Measurements from ENCODE around the gene C10orf120.

Gene C10orf120

GRCh38 chr10:122659126-122659525, 40.5 kb downstream of the C10orf120 start (continued):
- TF ChIP-seq KLF17 (tag by site-specific recombination; IDR thresholded peaks at IDR 0.05) = no peak
- no peak for TF ChIP-seq ZNF701 (tag by site-specific recombination; IDR thresholded peaks at IDR 0.05)

- H3K36me3 ChIP-seq (ENCODE audit: control insufficient read depth in 2 of 2, insufficient read depth in 1 of 2, low read length in 2 of 2) = no peaks in the 10 kb centered on the region
- H3K4me1 ChIP-seq (ENCODE audit: control insufficient read depth, insufficient read depth, low read length) = no peaks in the 10 kb centered on the region
- H3K9me3 ChIP-seq (ENCODE audit: control insufficient read depth, insufficient read depth, low read depth, low read length) = no peaks in the 10 kb centered on the region
- TF ChIP-seq ZNF391 (tag by site-specific recombination; IDR thresholded peaks at IDR 0.05; ENCODE audit: borderline replicate concordance, low read depth) = no peak
- no peak for TF ChIP-seq ZNF426 (tag by site-specific recombination; IDR thresholded peaks at IDR 0.05)
- no peak for TF ChIP-seq ZNF473 (tag by site-specific recombination; IDR thresholded peaks at IDR 0.05)
- no peak for TF ChIP-seq ZNF704 (tag by site-specific recombination; IDR thresholded peaks at IDR 0.05)
- no peak for TF ChIP-seq FEZF1 (tag by site-specific recombination; IDR thresholded peaks at IDR 0.05)
- no peak for TF ChIP-seq ZNF211 (tag by site-specific recombination; IDR thresholded peaks at IDR 0.05; ENCODE audit: low read depth)
- TF ChIP-seq ZNF776 (tag by site-specific recombination; IDR thresholded peaks at IDR 0.05; ENCODE audit: borderline replicate concordance) = no peak
- ChIA-PET POLR2A (no interaction called here), CTCF (interaction anchor here (1.9 to 2.2 kb wide), 3 partner anchors 9 to 45 kb away, joined by 6 to 17 read pairs (median 7); no protein-coding TSS in a partner anchor)
- H3K4me3 ChIP-seq (ENCODE audit: low read depth, low read length) = no peak overlapping the region
- no peak overlapping the region for H3K27ac ChIP-seq (ENCODE audit: extremely low read depth, low read depth, low read length)
These were observed 41.1 kb downstream of the C10orf120 start for GRCh38 chr10:122658356-122659049.

- no peaks in the 10 kb centered on the region for H3K36me3 ChIP-seq (ENCODE audit: control insufficient read depth in 2 of 2, insufficient read depth in 1 of 2, low read length in 2 of 2)
- CTCF ChIA-PET = interaction anchor here (0.6 to 1.9 kb wide), 2 partner anchors 9 to 13 kb away, joined by 4 to 7 read pairs; no protein-coding TSS in a partner anchor
- H3K9me3 ChIP-seq (ENCODE audit: control insufficient read depth, insufficient read depth, low read depth, low read length) = no peaks in the 10 kb centered on the region
- no peak overlapping the region for H3K27ac ChIP-seq (ENCODE audit: extremely low read depth, low read depth, low read length)
- H3K4me3 ChIP-seq (ENCODE audit: low read depth, low read length) = no peak overlapping the region
- no peaks in the 10 kb centered on the region for H3K4me1 ChIP-seq (ENCODE audit: control insufficient read depth, insufficient read depth, low read length)
- POLR2A ChIA-PET = no interaction called here
- no peak for TF ChIP-seq ZNF169 (tag by site-specific recombination; IDR thresholded peaks at IDR 0.05)
- TF ChIP-seq ZNF37A (tag by site-specific recombination; IDR thresholded peaks at IDR 0.05) = no peak
- TF ChIP-seq ZNF140 (tag by site-specific recombination; IDR thresholded peaks at IDR 0.05) = no peak
- TF ChIP-seq GFI1B (tag by site-specific recombination; IDR thresholded peaks at IDR 0.05) = no peak
- TF ChIP-seq ZNF202 (tag by site-specific recombination; IDR thresholded peaks at IDR 0.05; ENCODE audit: borderline replicate concordance) = no peak
- no peak for TF ChIP-seq ZNF510 (tag by site-specific recombination; IDR thresholded peaks at IDR 0.05; ENCODE audit: insufficient replicate concordance)
- no peak for TF ChIP-seq ZNF621 (tag by site-specific recombination; IDR thresholded peaks at IDR 0.05)
- TF ChIP-seq SCRT1 (tag by site-specific recombination; IDR thresholded peaks at IDR 0.05; ENCODE audit: borderline replicate concordance) = no peak
- TF ChIP-seq ZNF416 (tag by site-specific recombination; IDR thresholded peaks at IDR 0.05) = no peak
- no peak for TF ChIP-seq ZNF133 (tag by site-specific recombination; IDR thresholded peaks at IDR 0.05)
- TF ChIP-seq ZNF677 (tag by site-specific recombination; IDR thresholded peaks at IDR 0.05) = no peak
- no peak for TF ChIP-seq KLF8 (tag by site-specific recombination; IDR thresholded peaks at IDR 0.05)
- TF ChIP-seq ZIC2 (tag by site-specific recombination; IDR thresholded peaks at IDR 0.05) = no peak
- TF ChIP-seq OSR2 (tag by site-specific recombination; IDR thresholded peaks at IDR 0.05) = no peak
- TF ChIP-seq ZNF266 (tag by site-specific recombination; IDR thresholded peaks at IDR 0.05; ENCODE audit: low read depth) = no peak
These were observed 41.9 kb downstream of the C10orf120 start for GRCh38 chr10:122657729-122658128.

Measured in HEK293 (cell line).